ENCODE data around the gene PPP1R8.

GRCh38 chr1:27864264-27864895 lies 33.8 kb downstream of the PPP1R8 start:
- TF ChIP-seq CTCF (IDR thresholded peaks at IDR 0.05) (no peak), POLR2AphosphoS5 (IDR thresholded peaks at IDR 0.05) (no peak)

Measured in breast epithelium (tissue), 3 donors.